ENCODE measurements around the gene GARIN3.

GARIN3 gene

DNA sequence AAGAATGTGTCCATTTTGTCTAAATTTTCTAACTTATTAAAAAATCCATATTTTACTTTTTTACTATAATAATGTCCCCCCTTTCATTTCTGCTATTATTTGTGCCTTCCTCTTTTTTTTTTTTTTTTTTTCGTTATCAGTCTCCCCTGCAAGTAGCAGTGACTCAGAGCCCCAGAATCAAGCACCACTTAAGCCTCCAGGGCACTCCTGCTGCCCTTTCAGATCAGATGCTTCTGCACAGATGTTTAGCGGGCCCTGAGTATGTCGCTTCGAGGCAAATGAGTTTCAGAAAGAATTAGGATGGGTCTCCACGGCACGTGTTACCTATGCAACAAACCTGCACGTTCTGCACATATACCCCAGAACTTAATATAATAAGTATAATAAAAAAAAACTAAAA is 35.1 kb downstream of the GARIN3 start:
- POLR2A ChIA-PET: interaction anchor here (0.7 to 3.9 kb wide), 2 partner anchors 12 to 211 kb away, joined by 4 to 20 read pairs; partner anchors contain the start of gene MED7

DNA sequence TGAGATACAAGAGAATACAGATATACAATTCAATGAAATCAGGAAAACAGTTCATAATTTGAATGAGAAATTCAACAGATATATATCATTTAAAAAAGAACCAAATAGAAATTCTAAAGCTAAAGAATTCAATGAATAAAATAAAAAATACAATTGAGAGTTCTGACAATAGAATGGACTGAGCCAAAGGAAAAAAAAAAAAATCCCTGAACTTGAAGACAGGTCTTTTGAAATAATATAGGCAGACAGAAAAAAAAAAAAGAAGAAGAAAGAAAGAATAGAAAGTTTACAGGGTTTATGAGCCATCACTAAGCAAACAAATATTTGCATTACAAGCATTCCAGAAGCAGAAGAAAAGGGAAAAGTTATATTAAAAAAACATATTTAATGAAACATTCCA is 44.4 kb downstream of the GARIN3 start:
- Histone ChIP-seq H3K27ac (ENCODE audit: extremely low read depth, low read depth, low read length) (no peak overlapping the region), H3K9me3 (ENCODE audit: control insufficient read depth, insufficient read depth, low read depth, low read length) (no peaks in the 10 kb centered on the region), H3K4me1 (ENCODE audit: control insufficient read depth, insufficient read depth, low read length) (no peaks in the 10 kb centered on the region), H3K36me3 (ENCODE audit: control insufficient read depth in 2 of 2, insufficient read depth in 1 of 2, low read length in 2 of 2) (no peaks in the 10 kb centered on the region), H3K4me3 (ENCODE audit: low read depth, low read length) (no peak overlapping the region)
- ChIA-PET POLR2A (no interaction called here), CTCF (no interaction called here)
- TF ChIP-seq, protein P1, sequence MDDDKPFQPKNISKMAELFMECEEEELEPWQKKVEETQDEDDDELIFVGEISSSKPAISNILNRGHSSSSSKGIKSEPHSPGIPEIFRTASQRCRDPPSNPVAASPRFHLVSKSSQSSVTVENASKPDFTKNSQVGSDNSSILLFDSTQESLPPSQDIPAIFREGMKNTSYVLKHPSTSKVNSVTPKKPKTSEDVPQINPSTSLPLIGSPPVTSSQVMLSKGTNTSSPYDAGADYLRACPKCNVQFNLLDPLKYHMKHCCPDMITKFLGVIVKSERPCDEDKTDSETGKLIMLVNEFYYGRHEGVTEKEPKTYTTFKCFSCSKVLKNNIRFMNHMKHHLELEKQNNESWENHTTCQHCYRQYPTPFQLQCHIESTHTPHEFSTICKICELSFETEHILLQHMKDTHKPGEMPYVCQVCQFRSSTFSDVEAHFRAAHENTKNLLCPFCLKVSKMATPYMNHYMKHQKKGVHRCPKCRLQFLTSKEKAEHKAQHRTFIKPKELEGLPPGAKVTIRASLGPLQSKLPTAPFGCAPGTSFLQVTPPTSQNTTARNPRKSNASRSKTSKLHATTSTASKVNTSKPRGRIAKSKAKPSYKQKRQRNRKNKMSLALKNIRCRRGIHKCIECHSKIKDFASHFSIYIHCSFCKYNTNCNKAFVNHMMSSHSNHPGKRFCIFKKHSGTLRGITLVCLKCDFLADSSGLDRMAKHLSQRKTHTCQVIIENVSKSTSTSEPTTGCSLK (tag by site-specific recombination; IDR thresholded peaks at IDR 0.05): no peak
- peak; percentile 28 for TF ChIP-seq SETDB1 (IDR thresholded peaks at IDR 0.05; ENCODE audit: insufficient read length, low read length)

More for the DNA sequence above, 35.1 kb downstream of the GARIN3 start:
- CTCF ChIA-PET: interaction anchor here (0.6 to 3.8 kb wide), 9 partner anchors 12 to 1991 kb away, joined by 3 to 19 read pairs (median 3); partner anchors contain the start of gene MED7
- Histone ChIP-seq H3K27ac (ENCODE audit: extremely low read depth, low read depth, low read length) (no peak overlapping the region), H3K36me3 (ENCODE audit: control insufficient read depth in 2 of 2, insufficient read depth in 1 of 2, low read length in 2 of 2) (no peaks in the 10 kb centered on the region), H3K9me3 (ENCODE audit: control insufficient read depth, insufficient read depth, low read depth, low read length) (no peaks in the 10 kb centered on the region), H3K4me3 (ENCODE audit: low read depth, low read length) (no peak overlapping the region), H3K4me1 (ENCODE audit: control insufficient read depth, insufficient read depth, low read length) (no peaks in the 10 kb centered on the region)
- TF ChIP-seq ZNF626 (tag by site-specific recombination; IDR thresholded peaks at IDR 0.05) (no peak), ZNF792 (tag by site-specific recombination; IDR thresholded peaks at IDR 0.05) (no peak), HOXA7 (CRISPR knock-in tag; IDR thresholded peaks at IDR 0.05; ENCODE audit: borderline replicate concordance) (no peak), ZNF302 (tag by site-specific recombination; IDR thresholded peaks at IDR 0.05; ENCODE audit: low read depth) (no peak), ZNF221 (tag by site-specific recombination; IDR thresholded peaks at IDR 0.05; ENCODE audit: borderline replicate concordance) (no peak), PRDM1 (tag by site-specific recombination; IDR thresholded peaks at IDR 0.05) (no peak), ZNF37A (tag by site-specific recombination; IDR thresholded peaks at IDR 0.05) (no peak), ZSCAN23 (tag by site-specific recombination; IDR thresholded peaks at IDR 0.05) (no peak), RBAK (tag by site-specific recombination; IDR thresholded peaks at IDR 0.05) (no peak), ZNF214 (tag by site-specific recombination; IDR thresholded peaks at IDR 0.05; ENCODE audit: borderline replicate concordance) (no peak), ZNF670 (tag by site-specific recombination; IDR thresholded peaks at IDR 0.05; ENCODE audit: low read depth) (no peak), ZBTB48 (tag by site-specific recombination; IDR thresholded peaks at IDR 0.05) (no peak), ZNF510 (tag by site-specific recombination; IDR thresholded peaks at IDR 0.05; ENCODE audit: insufficient replicate concordance) (no peak), ZNF239 (tag by site-specific recombination; IDR thresholded peaks at IDR 0.05) (no peak), ZNF48 (tag by site-specific recombination; IDR thresholded peaks at IDR 0.05) (no peak)
- TF ChIP-seq, protein P2, sequence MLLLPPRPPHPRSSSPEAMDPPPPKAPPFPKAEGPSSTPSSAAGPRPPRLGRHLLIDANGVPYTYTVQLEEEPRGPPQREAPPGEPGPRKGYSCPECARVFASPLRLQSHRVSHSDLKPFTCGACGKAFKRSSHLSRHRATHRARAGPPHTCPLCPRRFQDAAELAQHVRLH (tag by site-specific recombination; IDR thresholded peaks at IDR 0.05): no peak
- TF ChIP-seq, protein P3, sequence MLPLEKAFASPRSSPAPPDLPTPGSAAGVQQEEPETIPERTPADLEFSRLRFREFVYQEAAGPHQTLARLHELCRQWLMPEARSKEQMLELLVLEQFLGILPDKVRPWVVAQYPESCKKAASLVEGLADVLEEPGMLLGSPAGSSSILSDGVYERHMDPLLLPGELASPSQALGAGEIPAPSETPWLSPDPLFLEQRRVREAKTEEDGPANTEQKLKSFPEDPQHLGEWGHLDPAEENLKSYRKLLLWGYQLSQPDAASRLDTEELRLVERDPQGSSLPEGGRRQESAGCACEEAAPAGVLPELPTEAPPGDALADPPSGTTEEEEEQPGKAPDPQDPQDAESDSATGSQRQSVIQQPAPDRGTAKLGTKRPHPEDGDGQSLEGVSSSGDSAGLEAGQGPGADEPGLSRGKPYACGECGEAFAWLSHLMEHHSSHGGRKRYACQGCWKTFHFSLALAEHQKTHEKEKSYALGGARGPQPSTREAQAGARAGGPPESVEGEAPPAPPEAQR (tag by site-specific recombination; IDR thresholded peaks at IDR 0.05): no peak

DNA sequence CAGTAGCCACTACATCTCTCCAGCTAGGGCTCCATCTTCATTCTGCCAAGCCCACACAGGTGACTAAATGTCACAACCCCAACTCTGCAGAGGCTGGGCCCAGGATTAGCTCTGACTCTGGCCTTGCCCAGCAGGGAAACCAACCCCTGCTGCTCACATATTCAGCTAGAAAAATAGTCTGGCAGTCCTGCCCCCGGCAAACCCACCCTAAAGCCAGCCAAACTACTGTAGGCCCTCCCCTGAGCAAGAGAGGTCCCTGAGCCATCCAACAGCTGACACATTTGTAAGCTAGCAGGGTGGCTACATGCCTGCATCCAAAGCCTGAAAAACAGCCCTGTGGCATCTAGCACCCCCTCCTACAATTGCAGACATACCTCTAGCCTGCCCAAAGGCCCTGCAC is 46.0 kb downstream of the GARIN3 start:
- POLR2A ChIA-PET: no interaction called here
- CTCF ChIA-PET: no interaction called here

More for the DNA sequence above, 46.0 kb downstream of the GARIN3 start:
- no peak for TF ChIP-seq ZNF701 (tag by site-specific recombination; IDR thresholded peaks at IDR 0.05)
- no peak for TF ChIP-seq ZNF777 (tag by site-specific recombination; IDR thresholded peaks at IDR 0.05; ENCODE audit: borderline replicate concordance)
- Histone ChIP-seq H3K36me3 (ENCODE audit: control insufficient read depth in 2 of 2, insufficient read depth in 1 of 2, low read length in 2 of 2) (no peaks in the 10 kb centered on the region), H3K4me1 (ENCODE audit: control insufficient read depth, insufficient read depth, low read length) (no peaks in the 10 kb centered on the region), H3K9me3 (ENCODE audit: control insufficient read depth, insufficient read depth, low read depth, low read length) (no peaks in the 10 kb centered on the region), H3K27ac (ENCODE audit: extremely low read depth, low read depth, low read length) (no peak overlapping the region), H3K4me3 (ENCODE audit: low read depth, low read length) (no peak overlapping the region)

Measured in HEK293 (cell line).